ENCODE results near the gene RALGDS.

The RALGDS gene

DNA sequence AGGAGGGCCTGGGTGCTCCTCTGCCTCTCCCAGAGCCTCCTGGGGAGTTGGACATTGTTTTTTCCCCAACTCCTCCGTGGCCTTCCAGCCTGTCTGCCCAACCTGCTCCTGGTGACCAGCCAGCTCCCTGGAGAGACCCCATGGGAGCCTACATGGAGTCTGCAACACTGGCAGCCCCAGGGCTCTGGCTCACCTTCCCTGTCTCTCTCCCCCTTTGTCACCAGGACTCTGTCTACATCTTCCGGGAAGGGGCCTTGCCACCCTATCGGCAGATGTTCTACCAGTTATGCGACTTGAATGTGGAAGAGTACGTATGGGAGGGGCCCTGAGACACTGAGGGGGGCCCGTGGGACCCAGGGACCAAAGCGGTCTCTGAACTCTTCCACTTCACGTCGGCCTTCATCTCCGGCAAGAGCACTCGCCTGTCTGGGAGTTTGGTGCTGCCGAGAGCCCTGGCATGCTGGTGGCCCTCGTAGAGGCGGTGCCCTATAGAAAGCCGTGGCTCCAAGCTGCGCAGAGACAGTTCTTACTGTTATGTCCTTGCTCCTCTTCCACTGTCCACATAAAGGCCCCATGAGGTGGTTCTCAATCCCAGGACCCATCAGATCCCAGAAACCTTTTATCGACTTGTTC lies 65.1 kb downstream of the RALGDS start:
- DNase-seq (ENCODE audit: low spot score) = peak; percentile 11
- in situ Hi-C loops (cut with MboI; ENCODE audit: low pct_unique_long_range_greater_than_20kb, low sequenced_read_pairs, unreplicated experiment) = no loop called here
- no peak for TF ChIP-seq CTCF (IDR thresholded peaks at IDR 0.05; ENCODE audit: extremely low read depth, insufficient read depth, missing control alignments)

- in situ Hi-C loops (cut with MboI; ENCODE audit: low pct_unique_long_range_greater_than_20kb, low sequenced_read_pairs, unreplicated experiment) = no loop called here
- DNase-seq (ENCODE audit: low spot score) = no peak
Measured at GRCh38 chr9:133054966-133055365, 66.1 kb downstream of the RALGDS start.

DNA sequence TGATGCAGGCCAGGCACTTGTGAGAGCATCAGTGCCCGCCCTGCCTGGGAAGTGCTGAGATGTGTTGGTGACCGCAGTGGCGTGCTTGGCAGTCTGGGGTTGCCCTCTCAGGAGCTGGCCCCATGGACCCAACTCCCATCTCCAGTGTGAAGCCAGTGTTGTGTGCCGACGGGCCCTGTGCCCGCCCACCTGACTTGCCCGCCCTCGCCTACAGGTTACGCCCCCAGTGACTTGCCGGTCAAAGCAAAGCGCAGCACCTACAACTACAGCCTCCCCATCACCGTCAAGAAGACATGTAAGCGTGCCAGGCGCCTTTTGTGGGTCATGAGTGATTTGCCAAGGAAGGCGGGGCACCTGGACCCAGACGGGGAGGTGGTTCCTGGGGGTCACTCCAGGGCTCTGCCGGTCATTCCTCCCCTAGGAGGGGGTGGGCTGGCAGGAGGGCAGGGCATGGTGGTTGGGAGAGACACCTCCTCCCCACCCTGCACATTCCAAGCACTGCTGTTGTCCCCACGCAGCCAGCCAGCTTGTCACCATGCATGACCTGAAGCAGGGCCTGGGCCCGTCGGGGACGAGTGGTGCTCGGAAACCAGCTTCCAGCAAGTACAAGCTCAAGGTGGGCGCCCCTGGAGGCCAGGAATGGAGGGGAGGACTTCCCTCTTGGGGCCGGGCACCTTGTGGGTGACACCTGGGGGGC lies 66.7 kb downstream of the RALGDS start:
- no peak for DNase-seq (ENCODE audit: low spot score)
- in situ Hi-C loops (cut with MboI; ENCODE audit: low pct_unique_long_range_greater_than_20kb, low sequenced_read_pairs, unreplicated experiment) = no loop called here
- TF ChIP-seq CTCF (IDR thresholded peaks at IDR 0.05; ENCODE audit: extremely low read depth, insufficient read depth, missing control alignments) = no peak

More at GRCh38 chr9:133054966-133055365, 66.1 kb downstream of the RALGDS start:
- TF ChIP-seq CTCF (IDR thresholded peaks at IDR 0.05; ENCODE audit: extremely low read depth, insufficient read depth, missing control alignments) = no peak

DNA sequence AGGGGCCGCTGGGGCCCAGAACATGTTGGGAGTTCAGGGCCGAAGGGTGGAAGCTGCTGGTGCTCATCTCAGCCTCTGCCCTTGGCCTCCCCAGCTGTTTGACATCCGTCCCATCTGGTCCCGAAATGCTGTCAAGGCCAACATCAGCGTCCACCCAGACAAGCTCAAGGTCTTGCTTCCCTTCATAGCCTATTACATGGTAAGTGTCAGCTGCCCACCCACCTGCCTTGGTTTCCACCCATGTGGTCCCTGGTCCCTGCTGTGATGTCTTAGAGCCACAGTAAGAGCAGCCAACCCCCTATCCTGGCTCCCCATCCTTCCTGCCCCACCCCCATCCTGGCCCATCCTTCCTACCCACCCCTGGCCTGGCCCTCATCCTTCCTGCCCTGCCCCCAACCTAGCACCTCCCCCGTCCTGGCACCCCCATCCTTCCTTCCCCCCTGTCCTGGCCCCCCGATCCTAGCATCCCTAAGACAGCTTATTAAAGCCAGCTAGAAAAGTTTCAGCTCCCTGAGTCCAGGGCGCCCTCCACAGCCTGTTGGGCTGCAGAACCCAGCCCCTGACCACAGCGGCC lies 69.0 kb downstream of the RALGDS start:
- in situ Hi-C loops (cut with MboI; ENCODE audit: low pct_unique_long_range_greater_than_20kb, low sequenced_read_pairs, unreplicated experiment) = no loop called here
- TF ChIP-seq CTCF (IDR thresholded peaks at IDR 0.05; ENCODE audit: extremely low read depth, insufficient read depth, missing control alignments) = no peak
- DNase-seq (ENCODE audit: low spot score) = no peak

DNA sequence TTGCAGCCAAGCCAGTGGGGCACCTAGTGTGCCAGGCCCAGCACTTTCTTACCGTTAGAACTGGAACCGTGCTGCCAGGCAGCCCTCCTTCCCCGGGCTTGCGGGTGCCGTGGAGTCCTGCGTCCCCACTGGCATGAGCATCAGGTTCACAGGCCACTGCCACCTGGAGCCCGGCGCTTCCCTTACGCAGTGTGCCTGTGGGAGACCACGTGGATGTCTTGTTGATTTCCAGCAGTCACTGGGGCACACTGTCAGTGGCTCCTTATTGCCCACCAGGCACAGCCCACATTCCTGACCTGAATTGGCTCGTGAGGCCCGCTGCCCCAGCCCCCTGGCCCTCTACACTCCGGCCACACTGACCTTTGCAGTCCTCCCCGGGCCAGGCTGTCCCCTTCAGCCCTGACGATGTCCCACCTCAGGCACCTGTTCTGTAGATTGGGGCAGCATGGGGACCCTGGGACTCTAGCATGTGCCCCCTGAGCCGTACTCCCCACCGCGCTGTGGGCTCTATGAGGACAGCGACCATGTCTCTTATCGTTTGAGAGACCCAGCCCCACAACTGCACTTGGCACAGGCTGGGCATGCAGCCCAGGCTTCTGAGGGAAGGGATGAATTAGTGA lies 69.6 kb downstream of the RALGDS start:
- DNase-seq (ENCODE audit: low spot score) = no peak
- in situ Hi-C loops (cut with MboI; ENCODE audit: low pct_unique_long_range_greater_than_20kb, low sequenced_read_pairs, unreplicated experiment) = no loop called here
- TF ChIP-seq CTCF (IDR thresholded peaks at IDR 0.05; ENCODE audit: extremely low read depth, insufficient read depth, missing control alignments) = no peak

DNA sequence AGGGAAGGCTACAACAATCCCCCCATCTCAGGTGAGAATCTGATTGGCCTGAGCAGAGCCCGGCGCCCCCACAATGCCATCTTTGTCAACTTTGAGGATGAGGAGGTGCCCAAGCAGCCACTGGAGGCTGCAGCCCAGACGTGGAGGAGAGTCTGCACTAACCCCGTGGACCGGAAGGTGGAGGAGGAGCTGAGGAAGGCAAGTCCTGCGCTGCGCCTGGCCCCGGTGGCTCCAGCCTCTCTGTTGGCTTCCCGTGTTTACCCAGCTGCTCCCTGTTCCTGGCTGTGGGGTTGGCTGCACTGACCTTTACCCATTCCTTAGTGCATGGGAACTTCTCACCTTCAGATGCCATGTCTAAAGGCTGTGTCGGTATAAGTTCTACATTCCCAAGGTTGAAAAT lies 70.3 kb downstream of the RALGDS start:
- DNase-seq (ENCODE audit: low spot score) = peak; percentile 14
- TF ChIP-seq CTCF (IDR thresholded peaks at IDR 0.05; ENCODE audit: extremely low read depth, insufficient read depth, missing control alignments) = no peak
- in situ Hi-C loops (cut with MboI; ENCODE audit: low pct_unique_long_range_greater_than_20kb, low sequenced_read_pairs, unreplicated experiment) = no loop called here

Measured in GM13977 (cell line).